Measurements from ENCODE around the gene PDGFA.

The PDGFA gene

GRCh38 chr7:539731-540411 lies 20.2 kb upstream of the PDGFA start:
- H3K36me3 ChIP-seq (ENCODE audit: insufficient read depth, low read length): no peaks in the 10 kb centered on the region
- no peaks in the 10 kb centered on the region for H3K9me3 ChIP-seq (ENCODE audit: insufficient read depth, low read length, severe bottlenecking)
- no peak overlapping the region for H3K9ac ChIP-seq (ENCODE audit: low read depth, low read length)
- no peaks in the 10 kb centered on the region for H3K27me3 ChIP-seq (ENCODE audit: insufficient read depth, low read length, poor library complexity)
- TF ChIP-seq EZH2 (IDR thresholded peaks at IDR 0.05; ENCODE audit: borderline replicate concordance, low read depth, low read length, severe bottlenecking): no peak
- H4K20me1 ChIP-seq (ENCODE audit: insufficient read depth, low read length): no peaks in the 10 kb centered on the region
- H3K27ac ChIP-seq (ENCODE audit: low read length): no peak overlapping the region
- peaks cover 2% of the 10 kb centered on the region; the same call in 1 of the 2 replicates for H3K4me1 ChIP-seq (ENCODE audit: insufficient read depth, low read length)
- no peak overlapping the region for H3K4me3 ChIP-seq (ENCODE audit: low read depth in 1 of 2, low read length in 2 of 2)
- H2AFZ ChIP-seq (ENCODE audit: low read depth, low read length): no peak overlapping the region
- ATAC-seq (ENCODE audit: insufficient read depth, low read depth) (no peak), DNase-seq (no peak)
- no peak overlapping the region for H3K4me2 ChIP-seq (ENCODE audit: insufficient read depth, low read length)
- H3K79me2 ChIP-seq (ENCODE audit: insufficient read depth, low read length): no peaks in the 10 kb centered on the region

- H3K27me3 ChIP-seq (ENCODE audit: insufficient read depth, low read length, poor library complexity): no peaks in the 10 kb centered on the region
- H4K20me1 ChIP-seq (ENCODE audit: insufficient read depth, low read length): no peaks in the 10 kb centered on the region
- no peaks in the 10 kb centered on the region for H3K9me3 ChIP-seq (ENCODE audit: insufficient read depth, low read length, severe bottlenecking)
- no peak overlapping the region for H3K4me2 ChIP-seq (ENCODE audit: insufficient read depth, low read length)
- no peaks in the 10 kb centered on the region for H3K79me2 ChIP-seq (ENCODE audit: insufficient read depth, low read length)
- DNase-seq (no peak), ATAC-seq (ENCODE audit: insufficient read depth, low read depth) (no peak)
- H3K4me1 ChIP-seq (ENCODE audit: insufficient read depth, low read length): peaks cover 2% of the 10 kb centered on the region; the same call in 1 of the 2 replicates
- no peak overlapping the region for H3K4me3 ChIP-seq (ENCODE audit: low read depth in 1 of 2, low read length in 2 of 2)
- no peak overlapping the region for H3K27ac ChIP-seq (ENCODE audit: low read length)
- H3K9ac ChIP-seq (ENCODE audit: low read depth, low read length): no peak overlapping the region
- no peak overlapping the region for H2AFZ ChIP-seq (ENCODE audit: low read depth, low read length)
- no peaks in the 10 kb centered on the region for H3K36me3 ChIP-seq (ENCODE audit: insufficient read depth, low read length)
- no peak for TF ChIP-seq CTCF (IDR thresholded peaks at IDR 0.05; ENCODE audit: borderline replicate concordance, extremely low read depth, low read length, poor library complexity, severe bottlenecking)
- no peak for TF ChIP-seq EZH2 (IDR thresholded peaks at IDR 0.05; ENCODE audit: borderline replicate concordance, low read depth, low read length, severe bottlenecking)
These were observed 19.4 kb upstream of the PDGFA start for GRCh38 chr7:538764-539685.

- Histone ChIP-seq H3K9me3 (ENCODE audit: insufficient read depth, low read length, severe bottlenecking) (no peaks in the 10 kb centered on the region), H3K27me3 (ENCODE audit: insufficient read depth, low read length, poor library complexity) (no peaks in the 10 kb centered on the region), H2AFZ (ENCODE audit: low read depth, low read length) (no peak overlapping the region), H3K4me1 (ENCODE audit: insufficient read depth, low read length) (peaks cover 2% of the 10 kb centered on the region; the same call in 1 of the 2 replicates), H3K4me3 (ENCODE audit: low read depth in 1 of 2, low read length in 2 of 2) (no peak overlapping the region), H3K27ac (ENCODE audit: low read length) (no peak overlapping the region), H4K20me1 (ENCODE audit: insufficient read depth, low read length) (no peaks in the 10 kb centered on the region), H3K9ac (ENCODE audit: low read depth, low read length) (no peak overlapping the region), H3K36me3 (ENCODE audit: insufficient read depth, low read length) (no peaks in the 10 kb centered on the region), H3K4me2 (ENCODE audit: insufficient read depth, low read length) (no peak overlapping the region), H3K79me2 (ENCODE audit: insufficient read depth, low read length) (no peaks in the 10 kb centered on the region)
- no peak for ATAC-seq (ENCODE audit: insufficient read depth, low read depth)
- DNase-seq: no peak
- TF ChIP-seq EZH2 (IDR thresholded peaks at IDR 0.05; ENCODE audit: borderline replicate concordance, low read depth, low read length, severe bottlenecking): no peak
- no peak for TF ChIP-seq CTCF (IDR thresholded peaks at IDR 0.05; ENCODE audit: borderline replicate concordance, extremely low read depth, low read length, poor library complexity, severe bottlenecking)
These were observed 18.4 kb upstream of the PDGFA start for GRCh38 chr7:537911-538634.
